A549 (cell line): ENCODE results near the gene ELL. TPM values are rescaled to one million over a fixed set of nuclear protein-coding genes. Genes with fewer than 3 reads are reported as not detected.

Source experiments
- ATAC-seq, 2 experiments: fragments of 200-7000 bp in 1 of 2; fragments of >200 bp in 1 of 2; cut with Nextera tagmentation in 1 of 2; cut with Tn5 transposase in 1 of 2; 3 replicates each; pipeline versions ENCODE4 v1.8.0 to v1.9.1; 2018 to 2020; ENCODE audit warnings: mild to moderate bottlenecking in 1 of 2, moderate library complexity in 1 of 2
- CTCF ChIA-PET: fragments of 300-600 bp; sonication (Branson Sonifier 250); formaldehyde crosslinking; extraction: SDS; loops from one replicate; lab custom pipeline; 2021; ENCODE audit warnings: antibody characterized with exemption, inconsistent platforms; lab: Yijun Ruan, JAX
- POLR2A ChIA-PET: fragments of 350-600 bp; formaldehyde crosslinking; extraction: SDS; loops from one replicate; lab custom pipeline; 2021; ENCODE audit warnings: antibody characterized with exemption, inconsistent platforms; lab: Yijun Ruan, JAX
- DNase-seq, 2 experiments: peaks; one replicate each; pipeline versions ENCODE4 v3.0.0 to v3.0.0-alpha.2; 2011 to 2016; ENCODE audit warnings: low read depth in 1 of 2, low spot score in 1 of 2
- FAIRE-seq: peaks from 2 replicates; lab custom pipeline; 2011; peaks lifted over from hg19 to GRCh38; lab: Jason Lieb, UNC
- H3K27ac ChIP-seq, 2 experiments: fragments of >200 bp; sonication (Bioruptor Twin); formaldehyde crosslinking; 3 replicates each; pipeline ENCODE4 v1.5.1; 2016 to 2017
- H3K4me1 ChIP-seq: fragments of >200 bp; sonication (Bioruptor Twin); formaldehyde crosslinking; 3 replicates; pipeline ENCODE4 v1.6.1; 2016
- H3K4me2 ChIP-seq: fragments of >200 bp; sonication (Bioruptor Twin); formaldehyde crosslinking; 3 replicates; pipeline ENCODE4 v1.6.1; 2016
- H3K4me3 ChIP-seq: fragments of >200 bp; sonication (Bioruptor Twin); formaldehyde crosslinking; 3 replicates; pipeline ENCODE4 v1.5.1; 2016
- H3K9me3 ChIP-seq: fragments of >200 bp; sonication (Bioruptor Twin); formaldehyde crosslinking; 3 replicates; pipeline ENCODE4 v1.6.1; 2016
- CEBPB ChIP-seq, 2 experiments: fragments of >200 bp in 1 of 2; sonication (Bioruptor Twin) in 1 of 2; formaldehyde crosslinking in 1 of 2; IDR thresholded peaks; 2 replicates each; pipeline ENCODE4 v1.6.1; 2012 to 2016
- EHF ChIP-seq: fragments of 250-450 bp; sonication (Bioruptor Pico); IDR thresholded peaks from 2 replicates; pipeline ENCODE4 v1.5.0; 2020; ENCODE audit warnings: mild to moderate bottlenecking
- EHMT2 ChIP-seq: fragments of 200-600 bp; sonication (generic); IDR thresholded peaks from 2 replicates; pipeline ENCODE4 v1.6.1; 2016; ENCODE audit warnings: antibody characterized with exemption, low read depth, mild to moderate bottlenecking, moderate library complexity
- EP300 ChIP-seq, 2 experiments: fragments of >200 bp; sonication (Bioruptor Twin); formaldehyde crosslinking; IDR thresholded peaks; 2 replicates in 1 of 2; 3 replicates in 1 of 2; pipeline ENCODE4 v1.6.1; 2016 to 2017
- ESRRA ChIP-seq: fragments of 150-350 bp; IDR thresholded peaks from 2 replicates; pipeline ENCODE4 v1.6.1; 2014; ENCODE audit warnings: mild to moderate bottlenecking, low read length, borderline replicate concordance
- FOSB ChIP-seq: fragments of 250-450 bp; sonication (Bioruptor Pico); IDR thresholded peaks from 2 replicates; pipeline ENCODE4 v1.5.0; 2020; ENCODE audit warnings: mild to moderate bottlenecking, moderate library complexity
- FOSL2 ChIP-seq, 2 experiments: fragments of 450-650 bp in 1 of 2; fragments of >200 bp in 1 of 2; sonication (Bioruptor Twin) in 1 of 2; formaldehyde crosslinking; IDR thresholded peaks; 2 replicates each; pipeline versions ENCODE4 v1.5.0 to v1.6.1; 2016 to 2020; ENCODE audit warnings: mild to moderate bottlenecking in 1 of 2, moderate library complexity in 1 of 2
- FOXS1 ChIP-seq: fragments of 250-450 bp; sonication (Bioruptor Pico); IDR thresholded peaks from 2 replicates; pipeline ENCODE4 v1.5.0; 2020; ENCODE audit warnings: mild to moderate bottlenecking, moderate library complexity
- PHF8 ChIP-seq: fragments of 200-600 bp; sonication (generic); IDR thresholded peaks from 2 replicates; pipeline ENCODE4 v1.6.1; 2016; ENCODE audit warnings: low read depth, mild to moderate bottlenecking, antibody characterized with exemption, moderate library complexity, borderline replicate concordance
- RFX5 ChIP-seq: fragments of 450-650 bp; IDR thresholded peaks from 2 replicates; pipeline ENCODE4 v1.7.1; 2014; ENCODE audit warnings: antibody characterized with exemption, mild to moderate bottlenecking, moderate library complexity
- SREBF2 ChIP-seq: fragments of 450-650 bp; IDR thresholded peaks from 2 replicates; pipeline ENCODE4 v1.6.1; 2014; ENCODE audit warnings: mild to moderate bottlenecking, moderate library complexity
- TFCP2L1 ChIP-seq: fragments of 250-450 bp; sonication (Bioruptor Pico); IDR thresholded peaks from 2 replicates; pipeline ENCODE4 v1.5.0; 2021; ENCODE audit warnings: mild to moderate bottlenecking
- TP53 ChIP-seq: fragments of 250-450 bp; sonication (Bioruptor Pico); IDR thresholded peaks from 2 replicates; pipeline ENCODE4 v1.5.0; 2021; ENCODE audit warnings: mild to moderate bottlenecking, moderate library complexity
- ZC3H11A ChIP-seq: fragments of 450-650 bp; IDR thresholded peaks from 2 replicates; pipeline ENCODE4 v1.6.1; 2014; ENCODE audit warnings: antibody characterized with exemption, mild to moderate bottlenecking
- ZSCAN20 ChIP-seq: fragments of 250-450 bp; sonication (Bioruptor Pico); IDR thresholded peaks from 2 replicates; pipeline ENCODE4 v1.8.0; 2022; ENCODE audit warnings: mild to moderate bottlenecking, moderate library complexity
- WGBS: methylation state at CpG from one replicate; pipeline ENCODE4 v1.1.6; 2017; ENCODE audit errors: missing lambda C conversion rate; 5-methylcytosine and 5-hydroxymethylcytosine counted together
- polyA plus RNA-seq, 4 experiments: library from polyadenylated mRNA; depleted of rRNA in 3 of 4; stranded (reverse); fragments of >200 nt; fragmentation: RNase III in 1 of 4; extraction: RNeasy Plus Mini Kit Qiagen cat#74134 plus additional on column Dnase treatment in 1 of 4; gene quantifications; 2 replicates in 3 of 4; 3 replicates in 1 of 4; pipeline ENCODE4 v1.2.3, GENCODE V29; 2011 to 2017
- TF ChIP-seq, protein P1 (sequence below): fragments of >200 bp; sonication (Bioruptor Twin); formaldehyde crosslinking; IDR thresholded peaks from 2 replicates; pipeline ENCODE4 v1.6.1; 2016
- TF ChIP-seq, protein P2 (sequence below): fragments of >200 bp; sonication (Bioruptor Twin); formaldehyde crosslinking; IDR thresholded peaks from 3 replicates; pipeline ENCODE4 v1.6.1; 2016
- TF ChIP-seq, protein P3 (sequence below): fragments of 150-350 bp; IDR thresholded peaks from 2 replicates; pipeline ENCODE4 v1.6.1; 2014; ENCODE audit warnings: low read depth, mild to moderate bottlenecking, low read length

ELL gene
- polyA plus RNA-seq, 2 of the 4 experiments (the other 2 are of a cell fraction), result 1.6 to 3.6 TPM

DNA sequence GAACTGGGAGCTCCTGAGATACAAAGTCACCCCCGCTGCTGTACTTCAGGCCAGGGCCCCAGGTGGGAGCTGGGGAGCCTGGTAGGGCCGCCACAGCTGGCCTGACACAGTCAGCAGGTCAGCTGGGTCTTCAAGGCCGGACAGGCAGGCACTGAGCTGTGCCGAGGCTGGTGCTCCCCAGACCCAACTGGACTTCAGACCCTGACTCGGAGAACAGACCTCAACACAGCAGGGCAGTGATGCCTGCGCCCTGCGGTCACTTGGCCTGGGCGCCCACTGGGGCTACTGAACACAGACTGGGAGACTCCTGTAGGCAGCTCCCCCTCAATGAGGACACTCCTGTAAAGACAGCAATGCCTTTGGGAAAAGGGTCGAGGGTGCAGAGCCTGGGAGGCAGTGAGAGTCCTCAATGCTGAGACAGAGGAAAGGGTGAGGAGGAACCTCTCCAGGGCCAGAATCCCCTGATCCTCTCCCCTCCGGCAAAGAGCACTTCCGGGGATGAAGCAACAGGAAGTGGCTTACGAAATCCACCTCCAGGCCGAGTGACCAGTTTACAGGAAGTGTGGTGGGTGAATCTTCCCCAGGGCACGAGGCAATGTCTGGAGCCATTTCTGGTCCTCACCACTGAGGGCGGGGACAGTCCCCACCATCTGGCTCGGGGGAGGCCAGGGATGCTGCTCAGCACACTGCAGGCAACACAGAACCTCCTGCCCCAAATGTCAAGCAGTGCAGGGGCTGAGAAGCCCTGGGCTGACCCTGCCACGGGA, 43.1 kb downstream of the ELL start:
- DNase-seq, result peak; percentile 83 to 85
- peak; percentile 87 for ATAC-seq
- ChIA-PET POLR2A (interaction anchor here (1.3 kb wide), 1 partner anchor 79 kb away, joined by 3 read pairs; the partner anchor contains the start of gene KXD1), CTCF (interaction anchor here (0.6 to 6.7 kb wide), 5 partner anchors 9 to 396 kb away, joined by 3 to 30 read pairs (median 4); no protein-coding TSS in a partner anchor)
- TF ChIP-seq EP300 (IDR thresholded peaks at IDR 0.05) (peak in 1 of 2 experiments; percentile 49; a peak in 1 of 5 replicates), CEBPB (IDR thresholded peaks at IDR 0.05) (peak; percentile 93 to 98), FOSB (CRISPR knock-in tag) (no peak)
- TF ChIP-seq, protein P1, sequence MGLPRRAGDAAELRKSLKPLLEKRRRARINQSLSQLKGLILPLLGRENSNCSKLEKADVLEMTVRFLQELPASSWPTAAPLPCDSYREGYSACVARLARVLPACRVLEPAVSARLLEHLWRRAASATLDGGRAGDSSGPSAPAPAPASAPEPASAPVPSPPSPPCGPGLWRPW, result peak; percentile 74
- H3K9me3 ChIP-seq, result no peaks in the 10 kb centered on the region
- H3K4me2 ChIP-seq, result peak overlapping the region; percentile 66
- FAIRE-seq, result no peak
- peak overlapping the region; percentile 82 to 98 for H3K27ac ChIP-seq
- H3K4me3 ChIP-seq, result no peak overlapping the region
- 46% methylated on average over 12 of the region's 17 CpGs for WGBS
- H3K4me1 ChIP-seq, result peaks cover 24% of the 10 kb centered on the region

DNA sequence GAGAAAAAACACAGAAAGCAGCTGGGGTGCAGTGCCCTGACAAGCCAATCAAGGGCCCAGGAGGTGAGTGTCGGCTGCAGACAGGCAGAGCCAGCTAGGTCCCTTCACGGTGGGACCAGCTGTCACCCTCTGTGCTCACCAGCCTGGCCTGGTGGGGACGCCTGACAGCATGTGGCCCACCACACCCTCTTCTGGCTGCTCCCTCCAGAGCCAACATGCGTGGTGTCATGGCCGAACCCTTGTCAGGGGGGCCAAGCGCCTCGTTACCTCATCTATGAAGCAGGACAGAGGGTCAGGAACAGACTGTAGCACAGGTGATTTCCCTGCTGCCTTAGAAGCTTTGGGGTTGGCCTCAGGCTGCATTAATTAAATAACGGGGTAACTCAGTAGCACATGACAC, 43.9 kb downstream of the ELL start:
- 89% methylated on average over 8 of the region's 8 CpGs for WGBS
- H3K27ac ChIP-seq, result peak overlapping the region; percentile 82 to 98
- H3K4me2 ChIP-seq, result no peak overlapping the region
- no peak for FAIRE-seq
- no peak for DNase-seq
- ATAC-seq, result no peak
- no peaks in the 10 kb centered on the region for H3K9me3 ChIP-seq
- peaks cover 21% of the 10 kb centered on the region for H3K4me1 ChIP-seq
- H3K4me3 ChIP-seq, result no peak overlapping the region
- TF ChIP-seq EHMT2 (no peak), RFX5 (no peak), PHF8 (no peak), ESRRA (no peak), ZC3H11A (no peak), FOSL2 (IDR thresholded peaks at IDR 0.05) (no peak), FOSL2 (CRISPR knock-in tag; IDR thresholded peaks at IDR 0.05) (no peak), ZSCAN20 (no peak), TP53 (CRISPR knock-in tag) (no peak), SREBF2 (no peak), FOSB (CRISPR knock-in tag) (no peak), FOXS1 (CRISPR knock-in tag) (no peak), TFCP2L1 (CRISPR knock-in tag) (no peak), EHF (CRISPR knock-in tag) (no peak)
- TF ChIP-seq, protein P1, result no peak
- TF ChIP-seq, protein P2, sequence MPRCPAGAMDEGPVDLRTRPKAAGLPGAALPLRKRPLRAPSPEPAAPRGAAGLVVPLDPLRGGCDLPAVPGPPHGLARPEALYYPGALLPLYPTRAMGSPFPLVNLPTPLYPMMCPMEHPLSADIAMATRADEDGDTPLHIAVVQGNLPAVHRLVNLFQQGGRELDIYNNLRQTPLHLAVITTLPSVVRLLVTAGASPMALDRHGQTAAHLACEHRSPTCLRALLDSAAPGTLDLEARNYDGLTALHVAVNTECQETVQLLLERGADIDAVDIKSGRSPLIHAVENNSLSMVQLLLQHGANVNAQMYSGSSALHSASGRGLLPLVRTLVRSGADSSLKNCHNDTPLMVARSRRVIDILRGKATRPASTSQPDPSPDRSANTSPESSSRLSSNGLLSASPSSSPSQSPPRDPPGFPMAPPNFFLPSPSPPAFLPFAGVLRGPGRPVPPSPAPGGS, result no peak
- TF ChIP-seq, protein P3, sequence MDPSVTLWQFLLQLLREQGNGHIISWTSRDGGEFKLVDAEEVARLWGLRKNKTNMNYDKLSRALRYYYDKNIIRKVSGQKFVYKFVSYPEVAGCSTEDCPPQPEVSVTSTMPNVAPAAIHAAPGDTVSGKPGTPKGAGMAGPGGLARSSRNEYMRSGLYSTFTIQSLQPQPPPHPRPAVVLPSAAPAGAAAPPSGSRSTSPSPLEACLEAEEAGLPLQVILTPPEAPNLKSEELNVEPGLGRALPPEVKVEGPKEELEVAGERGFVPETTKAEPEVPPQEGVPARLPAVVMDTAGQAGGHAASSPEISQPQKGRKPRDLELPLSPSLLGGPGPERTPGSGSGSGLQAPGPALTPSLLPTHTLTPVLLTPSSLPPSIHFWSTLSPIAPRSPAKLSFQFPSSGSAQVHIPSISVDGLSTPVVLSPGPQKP, result no peak
- POLR2A ChIA-PET, result interaction anchor here (1.3 kb wide), 1 partner anchor 80 kb away, joined by 3 read pairs; the partner anchor contains the start of gene KXD1
- CTCF ChIA-PET, result interaction anchor here (0.6 to 6.7 kb wide), 4 partner anchors 8 to 397 kb away, joined by 3 to 30 read pairs (median 4); no protein-coding TSS in a partner anchor
